T-helper 2 cell (primary cell): Measurements from ENCODE around the gene SH3RF2.

Source experiments
- DNase-seq, 5 experiments: peaks; one replicate each; pipeline versions ENCODE4 v3.0.0 to v3.0.0-alpha.2; 2012 to 2022

The SH3RF2 gene

DNA sequence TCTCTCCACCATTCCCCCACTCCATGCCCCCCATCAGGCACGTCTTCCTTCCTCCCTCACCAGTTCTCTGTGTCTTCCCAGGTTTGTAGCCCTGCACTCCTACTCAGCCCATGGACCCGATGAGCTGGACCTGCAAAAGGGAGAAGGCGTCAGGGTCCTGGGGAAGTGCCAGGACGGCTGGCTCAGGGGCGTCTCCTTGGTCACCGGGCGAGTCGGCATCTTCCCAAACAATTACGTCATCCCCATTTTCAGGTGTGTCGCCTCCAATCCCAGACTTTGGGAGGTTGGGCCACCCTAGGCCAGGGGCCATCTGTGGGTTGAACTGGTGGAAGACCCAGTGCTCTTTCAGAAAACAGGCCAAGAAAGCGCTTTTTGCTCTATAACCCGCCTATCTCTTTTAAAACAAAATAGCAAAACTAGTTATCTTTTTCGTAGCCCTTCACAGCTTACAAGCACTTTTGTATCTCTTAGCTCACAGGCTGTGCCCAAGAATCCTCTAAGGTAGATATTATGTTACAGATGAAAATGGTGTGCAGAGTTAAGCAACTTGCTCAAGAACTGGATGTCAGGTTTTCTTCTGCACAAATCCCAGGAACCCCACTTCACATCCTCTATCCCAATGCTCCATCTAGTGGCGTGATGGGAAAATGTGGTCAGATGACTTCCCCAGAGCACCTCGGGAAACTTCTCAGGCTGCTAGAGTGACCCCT lies 112.8 kb downstream of the SH3RF2 start:
- peak in 1 of 5 experiments; percentile 40 for DNase-seq

DNA sequence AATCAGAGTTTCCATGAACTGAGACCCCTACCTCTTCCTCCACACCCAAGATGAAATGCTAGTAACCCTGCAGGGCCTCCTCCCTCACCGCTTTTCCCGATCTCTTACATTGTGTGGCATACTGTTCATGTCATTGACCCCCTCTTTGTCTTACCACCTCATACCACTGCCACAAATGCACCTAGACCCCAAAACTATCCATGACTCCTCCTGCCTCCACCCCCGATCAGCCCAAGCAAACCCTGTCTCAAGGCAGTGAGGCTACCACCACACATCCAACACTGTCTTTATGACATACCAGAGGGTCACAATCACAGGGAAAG lies 113.3 kb downstream of the SH3RF2 start:
- DNase-seq = no peak

- DNase-seq = no peak
Measured at GRCh38 chr5:146050086-146050485, 113.7 kb downstream of the SH3RF2 start.

- no peak for DNase-seq
Measured at GRCh38 chr5:146051678-146052077, 115.3 kb downstream of the SH3RF2 start.

- peak in 1 of 5 experiments; percentile 29 for DNase-seq
Measured at GRCh38 chr5:146052780-146053179, 116.4 kb downstream of the SH3RF2 start.

DNA sequence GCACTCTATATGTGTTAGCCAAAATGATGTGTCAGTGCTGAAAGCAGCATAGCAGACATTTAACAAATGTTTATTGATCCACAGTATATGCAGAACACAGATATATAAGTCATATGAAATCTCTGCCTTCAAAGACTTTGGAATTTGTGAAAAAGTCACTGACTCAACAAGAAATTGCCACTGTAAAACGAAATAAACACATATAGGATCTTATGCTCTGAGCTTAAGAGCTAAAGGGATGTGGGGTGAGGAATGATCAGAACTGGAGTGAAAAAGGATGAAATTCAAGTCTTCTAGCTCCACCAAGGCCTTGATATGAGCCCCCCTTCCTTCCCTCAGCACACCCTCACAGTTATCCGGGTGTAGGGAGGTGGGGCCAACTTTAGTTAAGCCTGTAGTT lies 119.1 kb downstream of the SH3RF2 start:
- no peak for DNase-seq

- peak in 1 of 5 experiments; percentile 29 for DNase-seq
Measured at GRCh38 chr5:146059460-146060220, 123.3 kb downstream of the SH3RF2 start.

DNA sequence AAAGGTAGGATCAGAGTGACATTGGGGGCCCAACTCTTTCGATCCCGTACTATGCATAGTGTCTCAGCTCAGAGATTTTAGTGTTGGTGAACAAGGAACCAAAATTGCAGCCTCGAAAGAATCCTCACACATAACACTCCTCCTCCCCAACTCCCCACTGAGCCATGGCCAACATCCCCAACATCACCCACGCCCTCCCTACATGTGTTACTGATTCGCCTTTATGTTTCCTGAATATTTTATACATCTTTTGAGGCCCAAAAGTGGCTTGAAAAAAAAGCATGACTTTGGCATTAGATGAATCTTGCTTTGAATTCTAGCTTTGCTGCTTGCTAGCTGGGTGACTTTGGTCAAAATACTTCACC lies 123.8 kb downstream of the SH3RF2 start:
- DNase-seq = no peak

DNA sequence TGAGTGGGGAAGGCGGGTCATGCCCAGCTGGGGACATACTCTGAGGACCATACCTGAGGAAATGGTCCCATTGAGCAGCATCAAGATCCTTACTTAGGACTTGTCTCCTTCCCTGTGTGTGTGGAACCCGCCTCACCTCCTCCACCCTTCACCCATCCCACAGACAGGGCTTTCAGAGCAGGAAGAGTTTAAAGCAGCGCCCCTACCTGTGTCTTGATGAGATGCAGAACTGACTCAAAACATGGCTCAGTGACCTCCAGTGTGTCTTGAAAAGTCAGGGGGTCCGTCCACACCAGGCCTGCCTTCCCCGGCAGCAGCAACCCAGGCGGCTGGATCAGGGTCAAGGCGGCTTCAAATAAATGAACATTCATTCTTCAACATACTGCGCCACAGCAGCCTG lies 130.6 kb downstream of the SH3RF2 start:
- no peak for DNase-seq

DNA sequence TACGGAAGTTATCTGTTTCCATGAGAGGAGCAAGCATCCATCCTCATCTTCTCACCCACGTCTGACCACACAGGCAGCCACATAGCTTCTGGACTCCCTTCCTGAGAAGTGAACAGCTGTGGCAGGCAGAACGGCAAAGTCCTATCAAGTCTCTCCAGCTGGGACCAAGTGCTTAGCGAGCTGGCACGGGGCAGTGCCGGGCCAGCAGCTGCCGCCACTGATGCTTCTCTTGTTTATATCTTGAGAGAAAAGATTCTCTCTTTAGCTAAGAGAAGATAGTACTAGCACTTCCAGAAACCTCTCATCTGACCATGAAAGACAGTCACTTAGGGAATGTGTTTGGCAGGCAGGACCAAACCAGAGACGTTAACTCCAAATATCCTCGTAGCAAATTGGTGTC lies 131.8 kb downstream of the SH3RF2 start:
- no peak for DNase-seq

DNA sequence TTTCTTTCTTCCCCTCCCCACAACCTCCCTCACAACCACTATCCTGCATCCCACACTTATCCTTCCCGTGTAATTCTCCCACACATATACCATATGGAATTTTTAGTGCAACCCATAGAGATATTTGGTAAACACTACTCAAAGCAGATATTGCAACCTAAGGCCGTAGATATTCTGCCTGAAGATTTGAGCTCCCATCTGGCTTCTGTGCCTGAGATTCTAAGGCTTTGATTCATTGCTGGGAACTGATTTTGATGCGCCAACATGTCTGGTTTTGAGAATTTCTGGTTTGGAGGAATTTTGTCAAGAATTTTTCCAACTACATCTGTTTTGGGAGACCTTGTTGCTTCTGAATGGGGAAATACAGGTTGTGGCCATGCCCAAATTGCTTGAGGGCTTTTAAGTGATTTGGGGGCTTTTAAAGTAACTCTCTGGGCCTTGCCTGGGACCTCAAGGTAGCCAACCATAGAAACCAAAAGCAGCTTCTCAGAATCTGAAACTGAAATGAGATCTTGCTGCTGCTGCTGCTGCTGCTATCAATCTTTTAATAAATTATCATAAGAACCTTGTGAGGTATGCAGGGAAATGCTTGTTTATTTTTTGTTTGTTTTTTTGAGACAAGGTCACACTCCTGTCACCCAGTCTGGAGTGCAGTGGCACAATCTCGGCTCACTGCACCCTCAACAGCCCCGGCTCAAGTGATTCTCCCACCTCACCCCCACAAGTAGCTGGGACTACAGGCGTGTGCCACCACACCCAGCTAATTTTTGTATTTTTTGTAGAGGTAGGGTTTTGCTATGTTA lies 132.8 kb downstream of the SH3RF2 start:
- DNase-seq = no peak

DNA sequence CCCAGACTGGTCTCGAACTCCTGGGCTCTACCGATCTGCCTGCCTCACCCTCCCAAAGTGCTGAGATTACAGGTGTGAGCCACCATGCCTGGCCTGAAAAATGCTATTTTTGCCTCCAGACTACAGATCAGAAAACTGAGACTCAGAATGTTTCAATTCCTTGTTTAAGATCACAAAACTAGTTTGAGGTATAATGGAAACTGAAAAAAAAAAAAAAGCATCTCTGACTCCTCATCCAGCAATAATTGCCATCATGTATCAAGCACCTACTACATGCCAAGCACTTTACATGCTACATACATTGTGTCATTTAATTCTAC lies 133.4 kb downstream of the SH3RF2 start:
- DNase-seq = no peak

DNA sequence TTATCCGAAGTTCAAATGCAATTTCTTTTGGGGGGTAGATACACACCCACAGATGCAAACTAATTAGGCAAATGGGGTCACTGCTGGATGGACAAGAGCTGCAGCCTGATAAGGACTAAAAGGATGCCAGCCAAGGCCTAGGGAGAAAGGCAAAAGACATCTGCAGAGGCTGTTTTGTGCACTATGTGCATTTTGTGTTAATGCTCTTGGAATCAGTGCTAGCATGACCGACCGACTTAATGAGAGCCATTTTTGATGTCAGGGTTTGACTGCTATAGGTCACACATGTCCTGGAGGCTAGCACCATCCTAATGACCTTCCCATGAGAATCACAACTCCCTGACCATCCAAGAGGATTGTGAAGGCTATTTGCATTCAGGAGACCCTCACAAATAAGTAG lies 134.4 kb downstream of the SH3RF2 start:
- no peak for DNase-seq

GRCh38 chr5:146071171-146071570 lies 134.8 kb downstream of the SH3RF2 start:
- no peak for DNase-seq

DNA sequence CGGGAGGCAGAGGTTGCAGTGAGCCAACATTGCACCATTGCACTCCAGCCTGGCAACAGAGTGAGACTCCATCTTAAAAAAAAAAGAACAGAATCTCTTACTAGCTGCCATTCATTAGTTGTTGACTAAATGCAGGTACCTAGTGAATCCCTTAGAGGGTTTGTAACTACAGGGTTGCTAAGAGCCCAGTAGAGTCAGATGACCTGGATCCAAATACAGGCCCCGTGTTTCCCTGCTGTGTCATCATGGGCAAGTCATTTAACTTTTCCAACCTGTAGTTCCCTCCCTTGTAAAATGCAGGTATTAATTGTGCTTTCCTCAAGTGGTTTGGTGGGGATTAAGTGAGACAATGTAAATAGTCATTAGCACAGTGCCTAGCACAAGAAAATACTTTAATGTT lies 136.2 kb downstream of the SH3RF2 start:
- no peak for DNase-seq

DNA sequence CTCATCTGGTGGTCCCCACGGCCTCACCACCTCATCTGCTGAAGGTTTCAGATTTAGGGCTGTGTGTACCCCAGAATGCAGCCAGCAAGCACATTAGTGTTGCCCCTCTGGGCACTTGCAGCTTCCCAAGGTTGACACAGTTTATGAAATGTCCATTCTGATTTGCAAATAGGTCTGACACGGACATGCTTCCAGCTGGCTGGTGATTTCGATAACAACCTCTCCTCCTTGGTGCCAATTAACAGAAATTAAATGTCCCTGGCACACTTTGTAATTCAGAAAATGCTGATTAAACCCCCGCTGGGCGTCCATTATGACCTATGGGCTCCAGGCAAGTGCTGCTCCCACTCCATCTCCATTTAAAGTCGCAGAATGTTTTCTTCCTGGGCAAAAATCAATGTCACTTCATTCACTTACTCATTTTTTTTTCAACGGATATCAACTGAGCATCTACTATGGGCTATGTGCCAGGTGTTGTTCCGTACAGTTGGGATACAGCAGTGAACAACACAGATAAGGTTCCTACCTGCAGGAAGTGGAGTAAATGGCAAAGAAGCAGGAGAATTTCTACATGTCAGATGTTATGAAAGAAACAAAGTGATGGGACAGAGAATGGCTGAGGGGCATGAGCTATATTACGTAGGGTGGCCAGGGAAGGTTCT lies 137.0 kb downstream of the SH3RF2 start:
- no peak for DNase-seq

GRCh38 chr5:146076028-146076427 lies 139.7 kb downstream of the SH3RF2 start:
- no peak for DNase-seq

DNA sequence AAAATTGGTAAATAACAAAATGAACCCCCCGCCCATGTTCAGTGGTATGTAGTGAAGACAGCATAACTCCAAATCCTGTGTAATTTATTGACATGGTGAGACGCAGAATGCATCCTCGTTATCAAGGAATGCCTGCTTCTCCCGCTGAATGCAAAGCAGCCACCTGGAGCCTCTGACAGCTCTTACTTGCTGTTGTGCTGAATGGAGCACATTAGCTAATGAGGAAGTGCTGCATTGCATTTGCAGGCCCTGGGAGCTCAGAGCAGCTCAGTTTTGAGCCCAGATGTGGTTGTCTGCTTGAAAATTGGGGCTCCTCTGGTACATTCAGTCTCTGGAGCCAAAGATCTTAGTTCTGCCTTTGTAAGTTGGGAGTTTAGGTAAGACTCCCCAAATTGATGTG lies 140.1 kb downstream of the SH3RF2 start:
- no peak for DNase-seq

- no peak for DNase-seq
Measured at GRCh38 chr5:146078566-146078965, 142.2 kb downstream of the SH3RF2 start.

DNA sequence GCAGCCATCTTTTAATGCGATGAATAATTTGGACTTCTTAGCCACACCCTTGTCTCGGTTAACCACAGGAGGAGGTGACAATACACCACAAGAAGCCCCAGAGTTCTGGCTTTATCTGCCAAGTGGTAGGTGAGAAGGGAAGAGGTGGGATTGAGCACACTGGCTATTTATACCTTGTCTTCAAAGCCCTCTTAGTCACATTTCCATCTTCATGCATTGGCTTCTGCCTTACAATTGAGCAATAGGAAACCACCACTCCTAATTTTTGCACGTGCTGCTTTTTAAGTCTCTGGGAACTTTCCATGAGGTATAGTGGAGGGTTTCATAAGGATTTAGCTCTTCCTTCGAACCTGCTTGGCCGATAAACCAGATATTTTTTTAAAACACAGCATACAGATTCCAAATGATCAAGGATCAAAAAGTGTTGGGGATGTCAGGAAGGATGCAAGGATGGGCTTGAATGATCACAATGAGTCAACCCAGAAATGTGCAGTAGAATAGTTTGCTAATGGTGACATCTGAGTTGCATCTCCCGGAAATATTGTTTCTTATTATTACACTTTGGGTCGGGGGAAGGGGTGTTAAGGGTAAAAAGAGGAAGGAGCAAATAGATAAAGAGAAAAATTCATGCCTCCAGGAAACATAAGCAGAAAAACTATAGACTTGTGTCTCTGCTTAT lies 143.5 kb downstream of the SH3RF2 start:
- peak in 1 of 5 experiments; percentile 57 for DNase-seq

DNA sequence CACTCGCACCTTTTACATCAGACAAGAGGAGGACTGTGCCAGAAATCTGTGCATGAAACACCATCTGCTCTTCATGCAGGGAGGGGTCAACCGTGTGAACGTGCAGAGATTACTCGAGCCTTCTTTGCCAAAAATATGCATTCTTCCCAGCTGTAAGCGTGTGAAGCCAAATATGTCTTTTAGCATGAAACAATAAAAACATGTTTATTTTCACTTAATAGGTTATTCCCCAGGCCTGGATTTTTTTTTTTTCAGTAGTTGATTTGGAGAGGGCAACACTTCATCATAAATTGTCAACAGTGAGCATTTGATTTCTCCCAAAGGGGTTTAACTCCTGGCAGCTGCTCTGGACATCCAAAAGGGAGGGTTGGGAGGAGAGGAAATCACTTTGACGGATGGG lies 145.2 kb downstream of the SH3RF2 start:
- no peak for DNase-seq

DNA sequence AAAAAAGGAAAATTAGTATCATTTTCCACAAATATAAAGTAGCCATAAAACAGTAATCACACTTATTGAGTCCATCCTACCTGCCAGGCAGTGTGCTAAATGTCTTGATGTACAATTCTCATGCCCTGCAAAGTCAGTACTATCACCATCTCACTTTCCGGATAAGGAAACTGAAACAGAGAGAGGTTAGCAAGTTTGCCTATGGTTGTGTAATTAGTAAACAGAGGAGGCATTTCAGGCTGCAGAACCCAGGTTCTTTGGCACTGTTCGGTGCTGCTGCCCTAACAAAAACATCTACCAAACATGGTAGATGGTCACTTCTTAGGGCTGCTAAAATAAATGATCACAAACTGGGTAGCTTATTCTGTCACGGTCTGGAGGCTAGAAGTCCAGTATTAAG lies 146.4 kb downstream of the SH3RF2 start:
- peak in 1 of 5 experiments; percentile 51 for DNase-seq

- DNase-seq = no peak
Measured at GRCh38 chr5:146084376-146084775, 148.0 kb downstream of the SH3RF2 start.
